ENCODE measurements around the gene LCP2.
A peak's percentile ranks its signal among the peaks of the same experiment; 100 is the strongest.

DNA sequence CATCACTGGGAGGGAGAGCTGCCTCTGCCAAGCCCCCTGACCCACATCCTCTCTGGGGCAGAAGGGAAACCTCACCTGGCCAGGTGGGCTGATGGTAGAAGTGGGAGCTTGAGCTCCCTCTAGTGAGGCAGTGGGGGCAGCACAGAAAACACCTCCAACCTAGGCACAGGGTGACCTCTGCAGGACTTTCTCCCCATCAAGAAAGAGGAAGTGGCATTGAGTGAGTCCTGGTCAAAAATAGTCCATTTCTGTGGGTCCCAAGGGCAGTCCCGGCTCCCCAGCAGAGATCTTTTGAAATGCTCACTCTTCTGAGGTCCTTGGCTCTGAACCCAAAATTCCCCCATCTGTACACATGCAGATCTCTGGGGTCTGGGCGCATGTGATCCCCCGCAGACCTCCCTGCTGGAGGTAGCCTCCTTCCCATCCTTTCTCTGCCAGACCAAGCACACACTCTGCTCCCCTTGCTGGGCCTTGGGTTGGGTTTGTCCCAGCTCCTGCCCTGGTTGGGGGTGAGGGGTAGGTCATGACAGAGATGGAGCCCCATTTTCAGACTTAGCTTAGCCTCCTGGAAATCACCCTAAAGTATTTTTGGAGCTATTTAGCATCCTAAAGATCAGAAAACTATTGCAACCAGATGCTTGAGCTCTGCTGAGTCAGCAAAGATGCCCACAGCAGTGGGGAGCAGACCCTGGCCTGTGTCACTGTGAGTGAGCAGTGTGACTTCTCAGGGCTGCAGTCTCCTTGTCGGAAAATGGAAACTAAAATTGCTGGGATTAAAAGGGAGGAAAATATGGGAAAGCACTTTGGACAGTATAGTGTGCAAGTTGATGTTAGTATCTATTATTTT, 41.6 kb upstream of the LCP2 start:
- TF ChIP-seq EZH2 (IDR thresholded peaks at IDR 0.05; ENCODE audit: borderline replicate concordance, low read length), result no peak
- peak; percentile 45 to 54 for TF ChIP-seq CTCF (conservative IDR thresholded peaks at IDR 0.05 in 1 of 2, IDR thresholded peaks at IDR 0.05 in 1 of 2; ENCODE audit: extremely low read depth in 1 of 2, insufficient read depth in 1 of 2, low read depth in 1 of 2, low read length in 2 of 2)
